SK-N-SH (cell line): ENCODE results near the gene PSMB10.

Experiments used
- CTCF ChIP-seq: fragments of 200-600 bp; sonication (generic); IDR thresholded peaks from 2 replicates; pipeline ENCODE4 v1.6.1; 2017; ENCODE audit warnings: antibody characterized with exemption, mild to moderate bottlenecking, moderate library complexity
- EP300 ChIP-seq, 2 experiments: IDR thresholded peaks; 2 replicates each; pipeline versions ENCODE4 v1.4.0 to v1.6.1; 2012; ENCODE audit warnings: borderline replicate concordance in 1 of 2, low read depth in 1 of 2, low read length in 1 of 2
- FOXJ3 ChIP-seq: sonication (generic); formaldehyde crosslinking; IDR thresholded peaks from 2 replicates; pipeline ENCODE4 v1.5.1; 2020; ENCODE audit warnings: mild to moderate bottlenecking, missing genetic modification reagents
- GABPA ChIP-seq: IDR thresholded peaks from 2 replicates; pipeline ENCODE4 v1.4.0; 2012; ENCODE audit warnings: low read depth, mild to moderate bottlenecking
- JUND ChIP-seq: IDR thresholded peaks from 2 replicates; pipeline ENCODE4 v1.4.0; 2012
- MEF2A ChIP-seq: IDR thresholded peaks from 2 replicates; pipeline ENCODE4 v1.4.0; 2012; ENCODE audit warnings: low read depth, borderline replicate concordance
- MXI1 ChIP-seq: IDR thresholded peaks from 2 replicates; pipeline ENCODE4 v1.6.1; 2012; ENCODE audit warnings: mild to moderate bottlenecking, low read depth, low read length, improper control_type of control experiment
- RCOR1 ChIP-seq: fragments of 150-350 bp; IDR thresholded peaks from 2 replicates; pipeline ENCODE4 v1.6.1; 2017; ENCODE audit warnings: antibody characterized with exemption, low read length
- TAF1 ChIP-seq: IDR thresholded peaks from 2 replicates; pipeline ENCODE4 v1.6.1; 2012; ENCODE audit warnings: low read depth, mild to moderate bottlenecking, low read length, moderate library complexity, borderline replicate concordance
- TEAD4 ChIP-seq: IDR thresholded peaks from 2 replicates; pipeline ENCODE4 v1.4.0; 2012; ENCODE audit warnings: mild to moderate bottlenecking, borderline replicate concordance; ENCODE audit not compliant: insufficient read depth
- USF1 ChIP-seq: IDR thresholded peaks from 2 replicates; pipeline ENCODE4 v1.4.0; 2012; ENCODE audit warnings: low read depth, borderline replicate concordance
- USF2 ChIP-seq: fragments of 150-350 bp; IDR thresholded peaks from 2 replicates; pipeline ENCODE4 v1.6.1; 2017; ENCODE audit warnings: antibody characterized with exemption, low read length, low read depth, borderline replicate concordance
- ZBTB33 ChIP-seq: IDR thresholded peaks from 2 replicates; pipeline ENCODE4 v1.4.0; 2012; ENCODE audit warnings: low read depth, borderline replicate concordance

GRCh38 chr16:67936124-67936879, at the start of gene PSMB10:
- TF ChIP-seq FOXJ3 (CRISPR knock-in tag) = no peak
- no peak for TF ChIP-seq CTCF
- no peak for TF ChIP-seq MEF2A
- TF ChIP-seq USF1 = no peak
- TF ChIP-seq MXI1 = no peak
- no peak for TF ChIP-seq GABPA
- peak; percentile 19; the same call in 1 of the 2 replicates for TF ChIP-seq TAF1
- TF ChIP-seq USF2 = no peak
- TF ChIP-seq EP300 (IDR thresholded peaks at IDR 0.05; ENCODE audit: borderline replicate concordance in 1 of 2, low read depth in 1 of 2, low read length in 1 of 2) = no peak
- no peak for TF ChIP-seq ZBTB33
- TF ChIP-seq JUND = no peak
- no peak for TF ChIP-seq RCOR1
- TF ChIP-seq TEAD4 = no peak
